T47D (cell line): Measurements from ENCODE around the gene SLC6A6.

Source experiments
- DNase-seq, 2 experiments: peaks; one replicate each; pipeline versions ENCODE4 v3.0.0 to v3.0.0-alpha.2; 2011 to 2012; ENCODE audit warnings: low read depth in 1 of 2, low spot score in 1 of 2
- JUND ChIP-seq: IDR thresholded peaks from 2 replicates; pipeline ENCODE4 v1.6.1; 2012; ENCODE audit warnings: low read depth
- in situ Hi-C: cut with HindIII; loops from 2 replicates; pipeline ENCODE4 v1.10.0; 2016; ENCODE audit warnings: low sequenced_read_pairs, low pct_unique_long_range_greater_than_20kb

SLC6A6 gene

DNA sequence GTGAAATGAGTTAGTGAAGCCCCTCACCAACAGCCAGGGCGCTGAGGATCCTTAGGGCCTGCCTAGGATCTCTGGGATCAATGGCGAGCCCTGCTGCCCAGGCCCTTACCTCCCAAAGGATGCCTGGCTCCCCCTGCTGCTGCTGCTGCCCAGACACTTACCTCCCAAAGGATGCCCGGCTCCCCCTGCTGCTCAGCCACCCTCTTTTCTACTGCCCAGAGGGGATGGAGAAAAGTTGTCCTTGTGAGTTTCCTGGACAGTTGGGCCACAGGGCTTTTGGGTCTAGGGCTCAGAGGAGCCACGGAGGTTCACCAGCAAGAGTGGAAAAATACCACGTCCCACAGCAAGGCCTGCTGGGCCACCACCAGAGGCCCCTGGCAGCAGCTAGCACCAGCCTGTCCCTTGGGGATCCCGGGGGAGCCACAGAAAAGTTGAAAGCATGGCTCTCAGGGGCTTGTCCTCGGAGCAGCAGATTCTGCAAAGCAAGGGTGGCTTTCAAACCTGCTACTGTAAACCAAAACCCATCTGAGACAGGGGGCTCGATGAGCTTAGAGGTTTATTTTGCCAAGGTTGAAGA lies 59.4 kb downstream of the SLC6A6 start:
- no peak for TF ChIP-seq JUND
- in situ Hi-C loops = no loop called here
- DNase-seq = peak; percentile 87 to 88

DNA sequence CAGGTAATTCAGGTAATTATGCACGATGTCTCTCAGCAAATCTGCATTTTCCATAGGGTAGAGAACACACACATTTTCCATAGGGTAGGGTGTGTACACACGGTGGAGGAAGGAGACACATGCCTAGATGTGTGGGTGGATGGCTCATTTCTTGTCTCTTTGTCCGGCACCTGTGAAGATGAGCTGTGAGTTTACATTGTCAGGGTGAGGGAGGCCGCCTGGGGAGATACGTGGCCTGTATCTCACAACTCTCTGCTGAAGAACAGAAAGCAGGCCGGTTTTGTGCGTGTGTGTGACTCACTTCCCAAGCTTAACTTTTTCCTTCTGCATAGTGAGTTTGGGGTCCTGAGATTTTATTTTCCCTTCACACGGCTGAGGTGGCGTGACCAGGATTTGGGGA lies 60.3 kb downstream of the SLC6A6 start:
- no peak for DNase-seq
- TF ChIP-seq JUND = no peak
- in situ Hi-C loops = no loop called here

DNA sequence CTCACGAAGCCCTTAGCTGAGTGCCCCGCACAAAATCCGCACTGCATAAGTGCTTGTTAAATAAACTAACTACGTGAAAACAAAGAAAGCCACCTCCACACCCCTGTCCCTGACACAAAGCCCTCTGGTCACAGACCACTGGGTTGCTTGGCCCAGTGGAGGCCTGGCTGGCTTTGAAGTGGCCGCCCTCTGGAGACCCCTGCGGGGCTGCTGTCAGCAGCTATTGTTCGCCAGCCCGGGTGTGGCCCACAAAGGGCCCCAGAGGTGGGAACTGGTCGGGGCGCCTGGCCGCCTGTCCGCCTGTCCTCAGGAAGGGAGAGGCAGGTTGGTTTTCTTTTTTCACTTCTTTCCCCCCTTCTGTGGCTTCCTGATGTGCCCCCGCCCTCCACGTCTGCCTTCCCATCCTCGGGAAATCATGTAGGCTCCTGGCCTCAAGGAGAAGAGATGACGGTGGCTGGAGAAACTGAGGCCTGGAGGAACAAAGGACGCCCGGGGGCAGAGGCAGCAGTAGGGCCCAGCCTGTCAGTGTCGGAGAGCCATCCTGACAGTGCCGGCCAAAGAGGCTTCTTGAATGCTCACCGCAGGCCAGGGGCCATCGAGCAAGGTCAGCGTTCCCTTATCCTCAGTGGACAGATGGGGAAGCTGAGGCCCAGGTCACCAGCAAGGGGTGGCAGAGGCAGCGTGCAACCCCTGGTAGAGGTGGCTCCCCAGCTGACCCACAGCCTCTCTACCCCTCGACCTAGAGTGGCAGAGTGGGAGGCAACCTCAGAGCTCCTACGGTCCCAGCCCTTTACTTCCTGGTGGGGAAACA lies 61.1 kb downstream of the SLC6A6 start:
- DNase-seq = no peak
- in situ Hi-C loops = no loop called here
- no peak for TF ChIP-seq JUND

DNA sequence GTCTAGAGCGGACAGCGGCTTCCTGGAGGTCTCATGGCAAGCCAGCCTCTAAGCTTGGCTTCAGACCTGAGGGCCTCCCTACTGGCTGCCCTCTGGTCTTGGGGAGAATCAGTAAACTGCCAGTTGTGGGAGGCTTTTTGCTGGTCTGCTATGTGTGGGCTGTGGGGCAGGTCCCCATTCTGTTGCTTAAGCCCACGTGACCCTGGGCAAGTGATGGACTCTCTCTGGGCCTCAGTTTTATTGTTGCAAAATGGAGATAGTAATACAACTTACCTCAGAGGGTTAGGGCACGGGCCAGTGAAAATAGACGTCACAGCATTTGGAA lies 61.7 kb downstream of the SLC6A6 start:
- no peak for TF ChIP-seq JUND
- no peak for DNase-seq
- in situ Hi-C loops = no loop called here

DNA sequence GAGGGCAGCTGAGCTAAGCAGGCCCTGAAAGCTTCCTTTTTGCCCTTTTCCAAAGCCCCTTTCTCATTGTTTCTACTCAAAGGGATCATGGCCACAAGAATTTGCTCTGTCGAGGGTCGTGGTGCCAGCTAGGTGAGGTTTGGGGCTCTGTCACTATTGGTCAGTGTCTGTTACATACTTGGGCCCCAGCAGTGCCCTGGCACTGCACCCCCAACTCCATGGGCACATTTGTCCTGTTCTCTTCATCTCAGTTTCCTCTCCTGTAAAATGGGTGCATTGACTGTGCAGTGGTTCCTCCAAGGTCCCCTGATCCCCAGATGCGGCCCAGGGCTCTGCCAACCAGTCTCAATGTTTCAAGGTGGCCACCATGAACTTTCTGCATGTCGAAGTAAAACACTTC lies 62.1 kb downstream of the SLC6A6 start:
- no peak for DNase-seq
- no peak for TF ChIP-seq JUND
- in situ Hi-C loops = no loop called here

DNA sequence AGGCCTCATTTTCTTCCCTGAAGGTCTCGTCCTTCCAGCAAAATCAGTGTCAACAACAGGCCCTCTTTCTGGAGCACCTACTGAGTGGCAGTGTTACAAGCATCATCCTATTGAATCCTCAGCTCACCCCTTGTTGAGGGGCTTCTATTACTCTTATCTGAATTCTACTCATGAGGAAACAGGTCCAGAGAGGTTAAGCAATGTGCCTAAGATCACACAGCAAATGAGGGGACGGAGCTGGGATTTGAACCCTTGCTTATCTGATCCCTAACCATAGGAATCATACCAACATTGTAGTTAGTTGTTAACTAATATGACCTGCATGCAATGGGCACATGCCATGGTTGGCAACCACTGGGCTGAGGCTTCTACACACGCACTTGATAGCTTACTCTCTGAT lies 63.0 kb downstream of the SLC6A6 start:
- TF ChIP-seq JUND = no peak
- DNase-seq = no peak
- in situ Hi-C loops = no loop called here

DNA sequence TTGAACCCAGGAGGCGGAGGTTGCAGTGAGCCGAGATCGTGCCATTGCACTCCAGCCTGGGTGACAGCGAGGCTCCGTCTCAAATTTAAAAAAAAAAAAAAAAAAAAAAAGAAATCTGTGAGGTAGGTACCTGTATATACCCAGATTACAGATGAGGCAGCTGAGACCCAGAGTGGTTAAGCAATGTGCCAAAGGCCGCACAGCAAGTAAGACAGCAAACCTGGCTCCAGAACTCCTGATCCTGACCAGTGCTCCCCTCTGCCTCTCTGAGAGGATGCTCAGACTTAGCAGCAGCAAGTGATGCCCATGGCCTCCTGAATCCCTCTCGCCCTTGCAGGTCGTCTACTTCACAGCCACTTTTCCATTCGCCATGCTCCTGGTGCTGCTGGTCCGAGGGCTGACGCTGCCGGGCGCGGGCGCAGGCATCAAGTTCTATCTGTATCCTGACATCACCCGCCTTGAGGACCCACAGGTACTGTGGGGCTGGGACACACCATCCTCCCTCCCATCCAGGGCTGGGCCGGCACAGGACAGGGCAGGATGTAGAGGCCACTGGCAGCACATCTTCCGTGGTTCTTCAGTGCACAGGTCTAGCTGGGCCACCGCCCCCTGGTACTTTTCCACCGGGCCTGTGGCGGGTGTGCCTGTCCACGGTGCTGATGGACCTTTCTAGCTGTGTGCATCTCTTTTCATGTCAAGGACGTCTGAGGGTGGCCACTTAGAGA lies 63.9 kb downstream of the SLC6A6 start:
- in situ Hi-C loops = no loop called here
- no peak for TF ChIP-seq JUND
- no peak for DNase-seq

DNA sequence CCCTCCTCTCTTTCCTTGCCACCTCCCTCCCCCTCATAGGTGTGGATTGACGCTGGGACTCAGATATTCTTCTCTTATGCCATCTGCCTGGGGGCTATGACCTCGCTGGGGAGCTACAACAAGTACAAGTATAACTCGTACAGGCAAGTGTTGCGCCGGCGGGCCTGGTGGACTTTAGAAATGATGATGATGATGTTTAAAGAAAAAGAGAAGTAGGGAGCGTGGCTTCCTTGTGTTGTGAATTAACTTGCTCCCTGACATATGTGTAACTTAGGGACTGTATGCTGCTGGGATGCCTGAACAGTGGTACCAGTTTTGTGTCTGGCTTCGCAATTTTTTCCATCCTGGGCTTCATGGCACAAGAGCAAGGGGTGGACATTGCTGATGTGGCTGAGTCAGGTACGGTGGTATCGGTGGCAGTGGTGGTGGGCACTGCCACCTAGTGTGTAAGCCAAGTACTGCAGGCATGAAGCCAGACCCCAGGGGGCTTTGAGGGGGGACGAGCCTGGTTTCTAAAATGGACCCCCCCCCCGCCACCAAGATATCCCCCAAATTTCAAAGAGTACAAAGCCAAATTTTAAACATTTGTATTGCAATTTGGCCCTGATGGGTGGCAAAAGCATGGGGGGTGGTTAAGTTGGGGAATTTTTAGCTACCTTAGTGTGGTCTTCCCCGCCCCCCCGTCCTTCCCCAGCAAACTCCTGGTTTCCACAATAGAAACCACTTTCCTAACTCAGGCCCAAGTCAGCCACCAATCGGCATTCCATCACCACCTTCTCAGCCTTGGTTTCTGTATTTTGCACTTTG lies 65.6 kb downstream of the SLC6A6 start:
- in situ Hi-C loops = no loop called here
- TF ChIP-seq JUND = no peak
- peak; percentile 43 to 85 for DNase-seq

DNA sequence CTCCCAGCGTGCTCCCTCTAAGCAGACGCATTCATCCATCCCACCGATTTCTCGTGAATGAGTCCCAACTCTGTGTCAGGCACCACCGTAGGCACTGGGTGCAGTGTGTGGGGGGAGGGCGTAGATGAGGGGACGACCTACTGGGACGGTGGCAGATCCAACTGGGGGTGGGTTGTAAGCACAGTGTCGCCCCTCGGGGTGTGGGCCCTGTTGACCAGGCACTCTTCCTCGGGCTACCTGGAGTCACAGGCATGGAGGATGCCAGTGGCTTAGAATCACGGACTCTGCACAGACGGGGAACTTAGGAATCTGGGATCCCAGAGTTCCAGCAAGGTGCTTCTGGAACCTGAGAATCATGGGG lies 66.2 kb downstream of the SLC6A6 start:
- no peak for DNase-seq
- in situ Hi-C loops = no loop called here
- no peak for TF ChIP-seq JUND

DNA sequence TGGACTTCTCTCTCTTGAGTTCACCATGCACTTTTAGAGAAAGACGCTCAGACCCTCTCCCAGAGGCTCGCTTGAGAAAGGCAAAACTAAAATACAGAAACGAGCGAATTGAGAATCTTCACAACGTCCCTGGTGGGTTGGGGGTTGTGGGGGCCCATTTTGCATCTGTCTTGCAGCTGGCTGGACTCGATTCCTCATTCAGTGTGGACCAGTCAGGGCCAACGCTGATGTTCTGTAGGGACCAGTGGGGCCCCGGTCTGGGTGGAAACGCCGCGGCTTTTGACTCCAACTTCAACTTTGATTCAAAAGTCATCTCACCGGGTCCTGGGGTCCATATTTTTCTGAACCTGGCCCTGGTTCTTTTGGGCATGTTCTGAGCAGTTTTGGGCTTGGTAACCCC lies 68.1 kb downstream of the SLC6A6 start:
- in situ Hi-C loops = no loop called here
- no peak for DNase-seq
- no peak for TF ChIP-seq JUND

DNA sequence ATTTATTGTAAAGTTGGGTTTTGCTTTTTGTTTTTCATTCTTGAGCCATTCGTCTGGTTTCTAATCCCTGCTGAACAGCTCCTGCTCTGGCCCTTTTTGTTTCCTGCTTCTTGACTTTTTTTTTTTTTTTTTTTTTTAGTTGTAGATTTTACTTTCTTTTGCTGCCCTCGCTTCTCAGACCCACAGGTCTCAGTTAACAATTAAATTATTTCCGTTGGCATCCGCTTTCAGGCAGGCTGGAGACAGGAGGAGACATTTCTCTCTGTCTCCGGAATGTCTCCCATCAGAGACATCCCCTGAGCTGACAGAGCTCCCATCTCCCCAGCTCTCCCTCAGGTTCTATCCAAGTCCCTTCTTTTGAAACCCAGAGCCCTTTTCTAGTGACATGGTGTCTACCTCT lies 68.6 kb downstream of the SLC6A6 start:
- no peak for TF ChIP-seq JUND
- in situ Hi-C loops = no loop called here
- no peak for DNase-seq

DNA sequence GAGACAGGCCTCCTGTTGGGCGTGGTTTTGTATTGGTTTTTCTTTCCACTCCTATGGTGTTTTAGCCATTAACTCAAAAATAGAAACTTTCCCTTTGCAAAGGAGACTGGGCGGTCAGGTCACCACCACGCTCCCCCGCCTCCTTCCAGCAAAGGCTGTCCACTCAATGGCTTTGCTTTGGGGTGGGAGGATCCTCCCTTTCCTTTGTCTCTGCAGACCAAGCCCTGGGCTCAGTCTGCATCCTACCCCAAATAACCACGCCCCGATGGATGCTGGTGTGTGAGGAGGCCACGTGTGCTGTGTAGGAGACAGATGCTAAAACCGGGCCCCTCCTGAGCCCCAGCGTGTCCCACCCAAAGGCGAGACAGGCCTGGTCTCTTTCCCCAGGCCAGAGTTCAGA lies 69.3 kb downstream of the SLC6A6 start:
- TF ChIP-seq JUND = no peak
- no peak for DNase-seq
- in situ Hi-C loops = no loop called here
